Measurements from ENCODE around the gene C1orf74.

DNA sequence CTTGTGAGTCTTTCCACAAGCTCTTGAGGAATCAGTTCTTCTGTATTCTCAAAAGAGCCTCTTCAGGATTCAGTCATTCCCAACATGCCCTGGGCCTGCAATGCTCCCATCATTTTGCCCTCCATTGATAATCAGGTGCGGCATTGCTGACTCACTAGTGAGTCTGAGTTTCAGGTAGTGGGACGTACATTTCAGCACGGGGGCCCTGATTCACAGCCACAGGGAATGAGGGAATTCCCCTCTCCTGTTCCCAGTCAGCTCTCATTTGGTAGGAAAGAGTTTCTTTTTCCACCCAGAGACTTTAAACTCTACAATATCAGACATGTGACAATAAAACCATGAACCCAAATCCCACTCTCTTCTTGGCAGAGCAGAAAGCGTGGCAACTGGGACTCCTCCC is 25.3 kb upstream of the C1orf74 start:
- TF ChIP-seq, protein P1, sequence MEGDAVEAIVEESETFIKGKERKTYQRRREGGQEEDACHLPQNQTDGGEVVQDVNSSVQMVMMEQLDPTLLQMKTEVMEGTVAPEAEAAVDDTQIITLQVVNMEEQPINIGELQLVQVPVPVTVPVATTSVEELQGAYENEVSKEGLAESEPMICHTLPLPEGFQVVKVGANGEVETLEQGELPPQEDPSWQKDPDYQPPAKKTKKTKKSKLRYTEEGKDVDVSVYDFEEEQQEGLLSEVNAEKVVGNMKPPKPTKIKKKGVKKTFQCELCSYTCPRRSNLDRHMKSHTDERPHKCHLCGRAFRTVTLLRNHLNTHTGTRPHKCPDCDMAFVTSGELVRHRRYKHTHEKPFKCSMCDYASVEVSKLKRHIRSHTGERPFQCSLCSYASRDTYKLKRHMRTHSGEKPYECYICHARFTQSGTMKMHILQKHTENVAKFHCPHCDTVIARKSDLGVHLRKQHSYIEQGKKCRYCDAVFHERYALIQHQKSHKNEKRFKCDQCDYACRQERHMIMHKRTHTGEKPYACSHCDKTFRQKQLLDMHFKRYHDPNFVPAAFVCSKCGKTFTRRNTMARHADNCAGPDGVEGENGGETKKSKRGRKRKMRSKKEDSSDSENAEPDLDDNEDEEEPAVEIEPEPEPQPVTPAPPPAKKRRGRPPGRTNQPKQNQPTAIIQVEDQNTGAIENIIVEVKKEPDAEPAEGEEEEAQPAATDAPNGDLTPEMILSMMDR (IDR thresholded peaks at IDR 0.05; ENCODE audit: low read depth, low read length), result no peak
- TF ChIP-seq POLR2A (IDR thresholded peaks at IDR 0.05; ENCODE audit: extremely low read depth, insufficient read length), result no peak
- TF ChIP-seq, protein P2, sequence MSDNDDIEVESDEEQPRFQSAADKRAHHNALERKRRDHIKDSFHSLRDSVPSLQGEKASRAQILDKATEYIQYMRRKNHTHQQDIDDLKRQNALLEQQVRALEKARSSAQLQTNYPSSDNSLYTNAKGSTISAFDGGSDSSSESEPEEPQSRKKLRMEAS (IDR thresholded peaks at IDR 0.05; ENCODE audit: low read depth, low read length), result no peak
- no peak for TF ChIP-seq MYC (IDR thresholded peaks at IDR 0.05; ENCODE audit: low read depth, low read length)
